ENCODE data around the gene NKAIN1. TPM values are rescaled to one million over a fixed set of nuclear protein-coding genes. Genes with fewer than 3 reads are reported as not detected.
"Not testable (repeated sequence)": the region's sequence is repeated elsewhere in the genome, so short reads cannot be mapped to it uniquely, and the experiment has no call there.

Gene NKAIN1
- total RNA-seq, 1 donor from 2014 or later, result 0.81 TPM

DNA sequence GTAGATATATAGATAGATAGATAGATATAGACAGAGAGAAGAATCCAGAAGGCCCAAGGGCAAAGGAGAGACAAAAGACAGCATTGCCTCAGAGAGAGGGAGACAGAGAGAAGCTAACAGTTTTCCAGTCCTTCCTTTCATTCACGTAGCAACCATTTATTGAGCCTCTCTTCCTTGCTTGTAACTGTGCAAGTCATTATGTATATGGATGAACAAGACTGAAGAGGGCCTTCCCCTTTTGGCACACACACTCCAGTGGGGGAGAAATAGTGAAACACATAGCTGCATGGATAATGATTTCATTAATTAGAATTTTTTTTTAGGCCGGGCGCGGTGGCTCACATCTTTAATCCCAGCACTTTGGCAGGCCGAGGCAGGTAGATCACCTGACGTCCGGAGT, 99.4 kb downstream of the NKAIN1 start:
- H3K4me3 ChIP-seq (ENCODE audit: low read depth, low read length), result no peak overlapping the region
- no peak for TF ChIP-seq CTCF (conservative IDR thresholded peaks at IDR 0.05; ENCODE audit: low read depth, low read length)
- no peak for DNase-seq (ENCODE audit: low read depth)

DNA sequence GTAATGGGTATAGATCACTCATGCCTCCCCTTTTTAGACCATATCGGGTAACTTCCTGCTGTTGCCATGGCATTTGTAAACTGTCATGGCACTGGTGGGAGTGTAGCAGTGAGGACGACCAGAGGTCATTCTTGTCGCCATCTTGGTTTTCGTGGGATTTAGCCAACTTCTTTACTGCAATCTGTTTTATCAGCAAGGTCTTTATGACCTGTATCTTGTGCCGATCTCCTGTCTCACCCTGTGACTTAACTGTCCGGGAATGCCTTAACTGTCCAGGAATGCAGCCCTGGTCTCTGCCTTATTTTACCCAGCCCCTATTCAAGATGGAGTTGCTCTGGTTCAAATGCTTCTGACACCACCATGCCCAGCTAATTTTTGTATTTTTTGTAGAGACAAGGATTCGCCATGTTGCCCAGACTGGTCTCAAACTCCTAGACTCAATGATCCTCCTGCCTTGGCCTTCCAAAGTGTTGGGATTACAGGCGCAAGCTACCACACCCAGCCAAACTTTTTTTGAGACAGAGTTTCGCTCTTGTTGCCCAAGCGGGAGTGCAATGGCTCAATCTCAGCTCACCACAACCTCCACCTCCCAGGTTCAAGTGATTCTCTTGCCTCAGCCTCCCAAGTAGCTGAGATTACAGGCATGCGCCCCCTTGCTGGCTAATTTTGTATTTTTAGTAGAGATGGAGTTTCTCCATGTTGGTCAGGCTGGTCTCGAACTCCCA, 100.7 kb downstream of the NKAIN1 start:
- not testable (repeated sequence) for DNase-seq (ENCODE audit: low read depth); H3K4me3 ChIP-seq (ENCODE audit: low read depth, low read length)

GRCh38 chr1:31137873-31138272, 101.8 kb downstream of the NKAIN1 start:
- H3K4me3 ChIP-seq (ENCODE audit: low read depth, low read length), result not testable (repeated sequence)

DNA sequence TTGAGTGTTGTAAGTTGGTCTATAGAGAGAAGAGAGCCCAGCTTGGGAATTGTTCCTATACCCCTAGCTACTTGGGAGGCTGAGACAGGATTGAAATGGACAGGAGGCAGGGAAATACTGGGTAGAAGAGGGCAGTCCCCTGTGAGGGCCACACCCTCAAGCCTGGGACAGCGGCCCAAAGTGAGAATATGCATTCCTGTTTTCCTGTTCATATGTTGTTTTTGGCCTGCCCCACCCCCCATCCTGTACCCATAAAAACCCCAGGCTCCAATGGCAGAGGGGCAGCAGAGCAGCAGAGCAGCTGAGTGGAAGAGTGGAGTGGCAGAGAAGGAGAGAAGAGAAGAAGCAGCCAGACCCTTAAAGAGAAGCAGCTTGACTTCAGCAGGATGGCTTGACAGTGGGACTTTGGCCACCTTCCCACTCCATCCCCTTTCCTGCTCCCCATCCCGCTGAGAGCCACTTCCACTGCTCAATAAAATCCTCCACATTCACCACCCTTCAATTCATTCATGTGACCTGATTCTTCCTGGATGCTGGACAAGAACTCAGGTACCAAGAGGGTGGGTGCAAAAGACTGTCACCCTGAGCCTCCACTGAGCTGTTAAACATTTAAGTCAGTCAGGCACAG, 103.6 kb downstream of the NKAIN1 start:
- no peak for DNase-seq (ENCODE audit: low read depth)
- H3K4me3 ChIP-seq (ENCODE audit: low read depth, low read length), result no peak overlapping the region
- no peak for TF ChIP-seq CTCF (conservative IDR thresholded peaks at IDR 0.05; ENCODE audit: low read depth, low read length)

More at GRCh38 chr1:31137873-31138272, 101.8 kb downstream of the NKAIN1 start:
- not testable (repeated sequence) for DNase-seq (ENCODE audit: low read depth)

- no peak overlapping the region for H3K4me3 ChIP-seq (ENCODE audit: low read depth, low read length)
- no peak for TF ChIP-seq CTCF (conservative IDR thresholded peaks at IDR 0.05; ENCODE audit: low read depth, low read length)
Observed at GRCh38 chr1:31133368-31133767, 106.3 kb downstream of the NKAIN1 start.

More at GRCh38 chr1:31133368-31133767, 106.3 kb downstream of the NKAIN1 start:
- no peak for DNase-seq (ENCODE audit: low read depth)

Other genes with a start within 250 kb of the NKAIN1 start
- 42.4 and 51.4 TPM in 2 replicates for gene PUM1, start 174.2 kb downstream of the NKAIN1 start, total RNA-seq
- gene SNRNP40, start 56.9 kb upstream of the NKAIN1 start, total RNA-seq, result 67.9 and 131 TPM in 2 replicates
- 39.2 and 54.0 TPM in 2 replicates for gene ZCCHC17, start 57.1 kb upstream of the NKAIN1 start, total RNA-seq
- 10.2 and 21.7 TPM in 2 replicates for gene FABP3, start 133.2 kb upstream of the NKAIN1 start, total RNA-seq
- 45.8 and 56.3 TPM in 2 replicates for gene SERINC2, start 173.3 kb upstream of the NKAIN1 start, total RNA-seq